ENCODE results near the gene ABCB11. TPM values are rescaled to one million over a fixed set of nuclear protein-coding genes. Genes with fewer than 3 reads are reported as not detected.
"Not testable (repeated sequence)": the region's sequence is repeated elsewhere in the genome, so short reads cannot be mapped to it uniquely, and the experiment has no call there.

The ABCB11 gene
- total RNA-seq, 1 experiment from 2014 or later = not detected

DNA sequence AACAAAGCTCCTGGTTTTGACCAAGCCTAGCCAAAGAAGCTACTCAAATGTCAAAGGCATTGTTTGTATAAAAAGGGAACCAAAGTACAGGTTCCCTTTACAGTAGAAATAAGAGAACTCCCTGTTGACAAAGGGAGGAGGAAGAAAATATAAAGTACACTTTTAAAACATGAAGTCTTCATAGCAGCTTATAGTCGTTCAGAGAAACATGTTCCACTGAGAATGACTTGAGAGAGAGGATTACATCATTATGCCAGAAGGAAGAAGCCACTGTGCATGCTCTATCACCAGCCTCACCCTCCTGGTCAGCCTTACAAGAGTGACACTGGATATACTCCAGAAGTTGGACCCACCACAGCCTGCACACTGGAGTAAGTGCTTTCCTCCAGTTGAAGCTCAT lies 35.8 kb upstream of the ABCB11 start:
- no peaks in the 10 kb centered on the region for H3K36me3 ChIP-seq (ENCODE audit: insufficient read depth, low read length, poor library complexity, severe bottlenecking)
- BruUV-seq (replicated peaks) = no TSS peak
- no peak overlapping the region for H3K4me3 ChIP-seq (ENCODE audit: low read depth, low read length, poor library complexity, severe bottlenecking)
- DNase-seq (ENCODE audit: low spot score) = no peak
- no peak overlapping the region for H3K27ac ChIP-seq (ENCODE audit: low read depth, low read length, poor library complexity, severe bottlenecking)
- ChIA-PET CTCF (no interaction called here), POLR2A (ENCODE audit: low non-redundant PET) (no interaction called here)
- no peaks in the 10 kb centered on the region for H3K9me3 ChIP-seq (ENCODE audit: low read depth, low read length, poor library complexity, severe bottlenecking)
- TF ChIP-seq, protein P1, sequence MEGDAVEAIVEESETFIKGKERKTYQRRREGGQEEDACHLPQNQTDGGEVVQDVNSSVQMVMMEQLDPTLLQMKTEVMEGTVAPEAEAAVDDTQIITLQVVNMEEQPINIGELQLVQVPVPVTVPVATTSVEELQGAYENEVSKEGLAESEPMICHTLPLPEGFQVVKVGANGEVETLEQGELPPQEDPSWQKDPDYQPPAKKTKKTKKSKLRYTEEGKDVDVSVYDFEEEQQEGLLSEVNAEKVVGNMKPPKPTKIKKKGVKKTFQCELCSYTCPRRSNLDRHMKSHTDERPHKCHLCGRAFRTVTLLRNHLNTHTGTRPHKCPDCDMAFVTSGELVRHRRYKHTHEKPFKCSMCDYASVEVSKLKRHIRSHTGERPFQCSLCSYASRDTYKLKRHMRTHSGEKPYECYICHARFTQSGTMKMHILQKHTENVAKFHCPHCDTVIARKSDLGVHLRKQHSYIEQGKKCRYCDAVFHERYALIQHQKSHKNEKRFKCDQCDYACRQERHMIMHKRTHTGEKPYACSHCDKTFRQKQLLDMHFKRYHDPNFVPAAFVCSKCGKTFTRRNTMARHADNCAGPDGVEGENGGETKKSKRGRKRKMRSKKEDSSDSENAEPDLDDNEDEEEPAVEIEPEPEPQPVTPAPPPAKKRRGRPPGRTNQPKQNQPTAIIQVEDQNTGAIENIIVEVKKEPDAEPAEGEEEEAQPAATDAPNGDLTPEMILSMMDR (conservative IDR thresholded peaks at IDR 0.05; ENCODE audit: low read depth, low read length) = no peak
- no peak for TF ChIP-seq EZH2 (IDR thresholded peaks at IDR 0.05; ENCODE audit: borderline replicate concordance, low read depth, low read length, poor library complexity, severe bottlenecking)
- H3K27me3 ChIP-seq (replicated peaks; ENCODE audit: insufficient read depth, low read depth, low read length, poor library complexity) = peaks cover 11% of the 10 kb centered on the region
- intact Hi-C loops (cut with micrococcal nuclease; ENCODE audit: unreplicated experiment) = no loop called here
- no peaks in the 10 kb centered on the region for H3K4me1 ChIP-seq (ENCODE audit: insufficient read depth, low read length, poor library complexity, severe bottlenecking)

DNA sequence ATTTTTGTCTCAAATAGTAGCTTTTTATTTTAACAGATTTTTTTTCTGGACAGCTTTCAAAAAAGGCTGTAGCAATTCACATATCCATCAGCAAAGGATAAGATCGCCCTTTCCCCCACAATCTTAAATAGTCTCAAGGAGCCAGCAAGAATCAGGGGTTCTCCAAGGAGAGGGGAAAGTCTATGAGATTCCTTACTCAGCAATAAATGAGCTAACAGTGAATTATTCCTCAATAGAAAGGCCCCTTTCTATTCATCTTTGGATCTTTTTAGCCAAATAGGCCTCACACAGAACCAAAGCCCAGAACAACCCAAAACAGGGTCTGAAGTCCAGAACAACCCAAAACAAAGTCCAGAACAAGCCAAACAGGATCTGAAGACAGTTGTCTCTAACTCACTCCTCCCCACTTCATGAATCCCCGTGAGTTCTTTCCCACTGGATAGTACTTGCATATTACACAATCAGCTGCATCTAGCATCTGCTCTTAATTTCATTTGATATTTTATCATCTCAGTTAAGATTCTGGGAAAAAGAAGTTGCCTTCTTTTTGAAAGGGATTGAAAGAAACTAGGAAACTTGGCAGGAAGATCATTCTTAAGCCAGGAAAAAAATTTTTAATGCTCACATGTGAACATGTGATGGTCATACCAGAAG lies 34.9 kb upstream of the ABCB11 start:
- no TSS peak for BruUV-seq (replicated peaks)
- no peak overlapping the region for H3K27ac ChIP-seq (ENCODE audit: low read depth, low read length, poor library complexity, severe bottlenecking)
- DNase-seq (ENCODE audit: low spot score) = no peak
- no peaks in the 10 kb centered on the region for H3K36me3 ChIP-seq (ENCODE audit: insufficient read depth, low read length, poor library complexity, severe bottlenecking)
- peaks cover 11% of the 10 kb centered on the region for H3K27me3 ChIP-seq (replicated peaks; ENCODE audit: insufficient read depth, low read depth, low read length, poor library complexity)
- ChIA-PET POLR2A (ENCODE audit: low non-redundant PET) (interaction anchor here (0.6 kb wide), 1 partner anchor 377 kb away, joined by 3 read pairs; no protein-coding TSS in a partner anchor), CTCF (no interaction called here)
- H3K4me1 ChIP-seq (ENCODE audit: insufficient read depth, low read length, poor library complexity, severe bottlenecking) = no peaks in the 10 kb centered on the region
- intact Hi-C loops (cut with micrococcal nuclease; ENCODE audit: unreplicated experiment) = no loop called here
- no peak overlapping the region for H3K4me3 ChIP-seq (ENCODE audit: low read depth, low read length, poor library complexity, severe bottlenecking)
- no peaks in the 10 kb centered on the region for H3K9me3 ChIP-seq (ENCODE audit: low read depth, low read length, poor library complexity, severe bottlenecking)
- TF ChIP-seq EZH2 (IDR thresholded peaks at IDR 0.05; ENCODE audit: borderline replicate concordance, low read depth, low read length, poor library complexity, severe bottlenecking) = no peak
- TF ChIP-seq, protein P1 (conservative IDR thresholded peaks at IDR 0.05; ENCODE audit: low read depth, low read length) = no peak

DNA sequence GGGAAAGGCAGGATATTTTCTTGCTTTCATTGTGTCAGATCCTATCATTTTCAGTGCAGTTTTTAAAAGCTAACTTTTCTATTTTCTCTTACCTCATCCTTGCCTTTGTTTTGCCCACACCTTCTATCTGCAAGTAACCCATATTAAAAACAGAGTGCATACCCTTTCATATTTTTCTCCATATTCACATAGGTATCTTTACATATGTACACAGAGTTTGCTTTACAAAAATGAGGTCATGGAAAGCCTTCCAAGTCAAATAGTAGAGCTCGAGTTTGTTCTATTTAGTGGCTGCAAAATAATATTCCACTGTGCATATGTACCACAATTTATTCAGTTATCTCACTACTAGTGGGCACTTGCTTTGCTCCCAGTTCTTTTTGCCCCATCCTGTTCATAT lies 34.3 kb upstream of the ABCB11 start:
- BruUV-seq (replicated peaks) = no TSS peak
- Histone ChIP-seq H3K4me3 (ENCODE audit: low read depth, low read length, poor library complexity, severe bottlenecking) (no peak overlapping the region), H3K36me3 (ENCODE audit: insufficient read depth, low read length, poor library complexity, severe bottlenecking) (no peaks in the 10 kb centered on the region), H3K27ac (ENCODE audit: low read depth, low read length, poor library complexity, severe bottlenecking) (no peak overlapping the region), H3K4me1 (ENCODE audit: insufficient read depth, low read length, poor library complexity, severe bottlenecking) (no peaks in the 10 kb centered on the region), H3K9me3 (ENCODE audit: low read depth, low read length, poor library complexity, severe bottlenecking) (no peaks in the 10 kb centered on the region), H3K27me3 (replicated peaks; ENCODE audit: insufficient read depth, low read depth, low read length, poor library complexity) (peaks cover 11% of the 10 kb centered on the region)
- DNase-seq (ENCODE audit: low spot score) = no peak
- intact Hi-C loops (cut with micrococcal nuclease; ENCODE audit: unreplicated experiment) = no loop called here
- ChIA-PET CTCF (no interaction called here), POLR2A (ENCODE audit: low non-redundant PET) (no interaction called here)
- no peak for TF ChIP-seq EZH2 (IDR thresholded peaks at IDR 0.05; ENCODE audit: borderline replicate concordance, low read depth, low read length, poor library complexity, severe bottlenecking)
- TF ChIP-seq, protein P1 (conservative IDR thresholded peaks at IDR 0.05; ENCODE audit: low read depth, low read length) = no peak

DNA sequence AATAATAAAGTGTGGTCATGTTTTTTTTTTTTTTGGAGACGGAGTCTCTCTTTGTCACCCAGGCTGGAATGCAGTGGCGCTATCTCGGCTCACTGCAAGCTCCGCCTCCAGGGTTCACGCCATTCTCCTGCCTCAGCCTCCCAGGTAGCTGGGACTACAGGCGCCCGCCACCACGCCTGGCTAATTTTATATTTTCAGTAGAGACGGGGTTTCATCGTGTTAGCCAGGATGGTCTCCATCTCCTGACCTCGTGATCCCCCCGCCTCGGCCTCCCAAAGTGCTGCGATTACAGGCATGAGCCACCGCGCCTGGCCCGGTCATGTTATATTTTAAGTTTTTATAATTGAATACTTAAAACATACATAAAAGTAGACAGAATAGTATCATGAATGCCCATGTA lies 33.1 kb upstream of the ABCB11 start:
- BruUV-seq (replicated peaks); H3K27ac ChIP-seq (ENCODE audit: low read depth, low read length, poor library complexity, severe bottlenecking); POLR2A ChIA-PET (ENCODE audit: low non-redundant PET); H3K4me3 ChIP-seq (ENCODE audit: low read depth, low read length, poor library complexity, severe bottlenecking); H3K9me3 ChIP-seq (ENCODE audit: low read depth, low read length, poor library complexity, severe bottlenecking); H3K36me3 ChIP-seq (ENCODE audit: insufficient read depth, low read length, poor library complexity, severe bottlenecking); H3K4me1 ChIP-seq (ENCODE audit: insufficient read depth, low read length, poor library complexity, severe bottlenecking); CTCF ChIA-PET; intact Hi-C loops (cut with micrococcal nuclease; ENCODE audit: unreplicated experiment); DNase-seq (ENCODE audit: low spot score); H3K27me3 ChIP-seq (replicated peaks; ENCODE audit: insufficient read depth, low read depth, low read length, poor library complexity): not testable (repeated sequence)

DNA sequence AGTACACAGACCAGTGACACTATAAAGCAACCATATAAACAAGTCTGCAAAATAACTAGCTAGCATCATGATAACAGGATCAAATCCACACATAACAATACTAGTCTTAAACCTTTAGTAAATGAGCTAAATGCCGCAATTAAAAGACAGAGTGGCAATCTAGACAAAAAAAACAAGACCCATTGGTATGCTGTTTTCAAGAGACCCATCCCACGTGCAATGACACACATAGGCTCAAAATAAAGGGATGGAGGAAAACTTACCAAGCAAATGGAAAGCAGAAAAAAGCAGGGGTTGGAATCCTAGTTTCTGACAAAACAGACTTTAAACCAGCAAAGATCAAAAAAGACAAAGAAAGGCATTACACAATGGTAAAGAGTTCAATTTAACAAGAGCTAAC lies 23.5 kb upstream of the ABCB11 start:
- POLR2A ChIA-PET (ENCODE audit: low non-redundant PET); H3K4me1 ChIP-seq (ENCODE audit: insufficient read depth, low read length, poor library complexity, severe bottlenecking); H3K36me3 ChIP-seq (ENCODE audit: insufficient read depth, low read length, poor library complexity, severe bottlenecking); DNase-seq (ENCODE audit: low spot score); H3K27me3 ChIP-seq (replicated peaks; ENCODE audit: insufficient read depth, low read depth, low read length, poor library complexity); H3K4me3 ChIP-seq (ENCODE audit: low read depth, low read length, poor library complexity, severe bottlenecking); CTCF ChIA-PET; H3K27ac ChIP-seq (ENCODE audit: low read depth, low read length, poor library complexity, severe bottlenecking); BruUV-seq (replicated peaks); intact Hi-C loops (cut with micrococcal nuclease; ENCODE audit: unreplicated experiment); H3K9me3 ChIP-seq (ENCODE audit: low read depth, low read length, poor library complexity, severe bottlenecking): not testable (repeated sequence)

Data from A673 (cell line).